ENCODE data around the gene PHKA1. TPM values are rescaled to one million over a fixed set of nuclear protein-coding genes. Genes with fewer than 3 reads are reported as not detected.

Gene PHKA1
- total RNA-seq, 1 experiment from 2014 or later: 17.2 TPM

DNA sequence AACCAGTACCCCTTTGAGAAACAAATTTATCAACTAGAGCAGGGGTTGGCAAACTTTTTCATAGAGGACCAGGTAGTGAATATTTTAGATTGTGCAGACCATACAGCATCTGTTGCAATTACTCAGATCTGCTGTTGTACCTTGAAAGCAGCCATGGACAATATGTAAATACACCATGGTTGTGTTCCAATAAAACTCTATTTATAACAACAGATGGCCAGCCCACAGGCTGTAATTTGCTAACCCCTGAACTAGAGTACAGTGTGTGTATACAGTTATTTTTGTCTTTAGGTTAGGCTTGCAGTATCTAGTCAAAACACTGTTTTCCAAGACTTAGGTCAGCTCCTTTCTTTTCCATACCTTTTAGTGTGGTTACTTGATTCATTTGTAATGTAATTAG, 54.4 kb downstream of the PHKA1 start:
- no peaks in the 10 kb centered on the region for H3K27me3 ChIP-seq (ENCODE audit: insufficient read depth, low read depth)
- no peaks in the 10 kb centered on the region for H3K9me2 ChIP-seq (ENCODE audit: insufficient read depth)
- 0 out of 2 replicates have a peak, but pooled peaks cover 4% of the 10 kb centered on the region for H3K4me1 ChIP-seq (replicated peaks; ENCODE audit: insufficient read depth)
- no peaks in the 10 kb centered on the region for H3K36me3 ChIP-seq (ENCODE audit: low read depth)
- no peaks in the 10 kb centered on the region for H3F3A ChIP-seq (ENCODE audit: insufficient read depth, low read depth)
- DNase-seq: no peak
- no peaks in the 10 kb centered on the region for H4K20me1 ChIP-seq (ENCODE audit: insufficient read depth)
- no peak overlapping the region for H2AFZ ChIP-seq
- no TSS peak for BruUV-seq (replicated peaks)
- no peak overlapping the region for H3K4me2 ChIP-seq
- no peaks in the 10 kb centered on the region for H3K79me2 ChIP-seq (ENCODE audit: low read depth)
- intact Hi-C loops (cut with micrococcal nuclease; ENCODE audit: unreplicated experiment): no loop called here
- H3K4me3 ChIP-seq: no peak overlapping the region
- POLR2A ChIA-PET (ENCODE audit: unreplicated experiment): no interaction called here
- H3K9me3 ChIP-seq (ENCODE audit: insufficient read depth, low read depth): 0 out of 2 replicates have a peak, but pooled peaks cover 3% of the 10 kb centered on the region
- no peak overlapping the region for H3K27ac ChIP-seq
- CTCF ChIA-PET: no interaction called here
- TF ChIP-seq, protein P1, sequence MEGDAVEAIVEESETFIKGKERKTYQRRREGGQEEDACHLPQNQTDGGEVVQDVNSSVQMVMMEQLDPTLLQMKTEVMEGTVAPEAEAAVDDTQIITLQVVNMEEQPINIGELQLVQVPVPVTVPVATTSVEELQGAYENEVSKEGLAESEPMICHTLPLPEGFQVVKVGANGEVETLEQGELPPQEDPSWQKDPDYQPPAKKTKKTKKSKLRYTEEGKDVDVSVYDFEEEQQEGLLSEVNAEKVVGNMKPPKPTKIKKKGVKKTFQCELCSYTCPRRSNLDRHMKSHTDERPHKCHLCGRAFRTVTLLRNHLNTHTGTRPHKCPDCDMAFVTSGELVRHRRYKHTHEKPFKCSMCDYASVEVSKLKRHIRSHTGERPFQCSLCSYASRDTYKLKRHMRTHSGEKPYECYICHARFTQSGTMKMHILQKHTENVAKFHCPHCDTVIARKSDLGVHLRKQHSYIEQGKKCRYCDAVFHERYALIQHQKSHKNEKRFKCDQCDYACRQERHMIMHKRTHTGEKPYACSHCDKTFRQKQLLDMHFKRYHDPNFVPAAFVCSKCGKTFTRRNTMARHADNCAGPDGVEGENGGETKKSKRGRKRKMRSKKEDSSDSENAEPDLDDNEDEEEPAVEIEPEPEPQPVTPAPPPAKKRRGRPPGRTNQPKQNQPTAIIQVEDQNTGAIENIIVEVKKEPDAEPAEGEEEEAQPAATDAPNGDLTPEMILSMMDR (conservative IDR thresholded peaks at IDR 0.05): no peak
- TF ChIP-seq EZH2 (IDR thresholded peaks at IDR 0.05; ENCODE audit: low read depth): no peak

DNA sequence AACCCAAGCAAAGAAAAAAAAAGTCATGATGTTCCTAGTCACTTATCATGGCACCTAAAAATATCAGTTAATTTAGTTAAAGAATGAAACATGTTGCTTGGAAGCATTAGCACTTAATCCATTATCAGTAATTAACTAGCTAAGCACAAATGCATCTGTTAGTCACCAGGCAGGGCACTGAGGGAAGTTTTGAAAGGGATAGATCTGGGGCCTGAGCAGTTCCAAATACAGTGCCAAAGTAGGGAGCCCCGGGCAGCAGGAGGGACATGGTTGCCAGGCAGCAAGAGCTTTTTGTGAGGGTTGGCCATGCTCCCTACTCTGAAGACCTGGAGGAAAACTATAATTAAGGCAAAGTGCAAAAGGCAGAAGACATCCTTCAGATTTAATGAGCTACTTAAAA, 62.0 kb downstream of the PHKA1 start:
- Histone ChIP-seq H3K9me2 (ENCODE audit: insufficient read depth) (no peaks in the 10 kb centered on the region), H3K4me3 (no peak overlapping the region), H3K4me1 (replicated peaks; ENCODE audit: insufficient read depth) (no peaks in the 10 kb centered on the region), H3K79me2 (ENCODE audit: low read depth) (no peaks in the 10 kb centered on the region), H3K4me2 (no peak overlapping the region), H3K9me3 (ENCODE audit: insufficient read depth, low read depth) (no peaks in the 10 kb centered on the region), H3K27ac (no peak overlapping the region), H4K20me1 (ENCODE audit: insufficient read depth) (no peaks in the 10 kb centered on the region), H2AFZ (no peak overlapping the region), H3K36me3 (ENCODE audit: low read depth) (no peaks in the 10 kb centered on the region), H3F3A (ENCODE audit: insufficient read depth, low read depth) (no peaks in the 10 kb centered on the region), H3K27me3 (ENCODE audit: insufficient read depth, low read depth) (no peaks in the 10 kb centered on the region)
- ChIA-PET POLR2A (ENCODE audit: unreplicated experiment) (no interaction called here), CTCF (no interaction called here)
- intact Hi-C loops (cut with micrococcal nuclease; ENCODE audit: unreplicated experiment): no loop called here
- BruUV-seq (replicated peaks): no TSS peak
- TF ChIP-seq, protein P1 (conservative IDR thresholded peaks at IDR 0.05): no peak
- DNase-seq: no peak

DNA sequence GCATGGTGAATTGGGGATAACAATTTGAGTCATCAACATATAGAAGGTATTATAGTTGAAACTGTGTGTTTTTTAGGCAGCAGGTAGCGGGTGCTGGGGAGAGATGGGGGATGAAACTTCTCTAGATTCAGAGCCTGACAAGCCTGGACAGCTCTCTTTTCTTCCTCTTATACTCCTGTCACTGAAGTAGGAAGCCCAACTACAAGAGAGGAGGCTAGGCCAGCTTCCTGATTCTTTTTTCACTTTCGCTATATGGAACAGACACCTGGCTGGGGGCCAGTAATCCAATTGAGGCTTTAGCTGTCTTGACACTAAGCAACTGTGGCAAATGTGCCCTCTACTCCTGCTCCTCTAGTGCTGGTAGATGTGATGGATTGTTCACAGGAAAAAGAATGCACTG, 69.2 kb downstream of the PHKA1 start:
- Histone ChIP-seq H3K9me3 (ENCODE audit: insufficient read depth, low read depth) (no peaks in the 10 kb centered on the region), H2AFZ (no peak overlapping the region), H3K4me3 (no peak overlapping the region), H3K27ac (no peak overlapping the region), H4K20me1 (ENCODE audit: insufficient read depth) (no peaks in the 10 kb centered on the region), H3K4me2 (no peak overlapping the region), H3K9me2 (ENCODE audit: insufficient read depth) (no peaks in the 10 kb centered on the region), H3F3A (ENCODE audit: insufficient read depth, low read depth) (no peaks in the 10 kb centered on the region), H3K79me2 (ENCODE audit: low read depth) (no peaks in the 10 kb centered on the region), H3K4me1 (replicated peaks; ENCODE audit: insufficient read depth) (no peaks in the 10 kb centered on the region), H3K27me3 (ENCODE audit: insufficient read depth, low read depth) (no peaks in the 10 kb centered on the region), H3K36me3 (ENCODE audit: low read depth) (no peaks in the 10 kb centered on the region; the same call in 1 of the 2 replicates)
- POLR2A ChIA-PET (ENCODE audit: unreplicated experiment): no interaction called here
- no peak for DNase-seq
- no TSS peak for BruUV-seq (replicated peaks)
- CTCF ChIA-PET: no interaction called here
- intact Hi-C loops (cut with micrococcal nuclease; ENCODE audit: unreplicated experiment): no loop called here
- no peak for TF ChIP-seq EZH2 (IDR thresholded peaks at IDR 0.05; ENCODE audit: low read depth)
- TF ChIP-seq, protein P1 (conservative IDR thresholded peaks at IDR 0.05): no peak
